GM23338 (cell line): Measurements from ENCODE around the gene SLC9A9. TPM values are rescaled to one million over a fixed set of nuclear protein-coding genes. Genes with fewer than 3 reads are reported as not detected.

Source experiments
- ATAC-seq: fragments of 200-7000 bp; cut with Tn5 transposase; 3 replicates; pipeline ENCODE4 v1.9.1; 2020
- DNase-seq: peaks from one replicate; pipeline ENCODE4 v3.0.0-alpha.2; 2015; ENCODE audit warnings: low spot score
- H2AFZ ChIP-seq: fragments of 200-600 bp; sonication (generic); 2 replicates; pipeline ENCODE4 v1.8.0; 2016; ENCODE audit warnings: antibody characterized with exemption, mild to moderate bottlenecking, moderate library complexity
- H3F3A ChIP-seq: fragments of 200-600 bp; sonication (generic); replicated peaks from 2 replicates; pipeline ENCODE4 v1.8.0; 2017; ENCODE audit warnings: antibody characterized with exemption, mixed run types, low read depth
- H3K27ac ChIP-seq: fragments of 200-600 bp; sonication (generic); 2 replicates; pipeline ENCODE4 v1.6.1; 2016; ENCODE audit warnings: low read depth
- H3K27me3 ChIP-seq: fragments of 200-600 bp; sonication (generic); 2 replicates; pipeline ENCODE4 v1.8.0; 2016; ENCODE audit warnings: mild to moderate bottlenecking, mixed run types, moderate library complexity; ENCODE audit not compliant: insufficient read depth
- H3K36me3 ChIP-seq: fragments of 200-600 bp; sonication (generic); 2 replicates; pipeline ENCODE4 v1.8.0; 2016; ENCODE audit warnings: mild to moderate bottlenecking; ENCODE audit not compliant: insufficient read depth
- H3K4me1 ChIP-seq: fragments of 200-600 bp; sonication (generic); 2 replicates; pipeline ENCODE4 v1.8.0; 2016; ENCODE audit warnings: mild to moderate bottlenecking, moderate library complexity; ENCODE audit not compliant: insufficient read depth
- H3K4me2 ChIP-seq: fragments of 200-600 bp; sonication (generic); 2 replicates; pipeline ENCODE4 v1.7.1; 2017; ENCODE audit warnings: mixed run types
- H3K4me3 ChIP-seq: fragments of 200-600 bp; sonication (generic); 2 replicates; pipeline ENCODE4 v1.6.1; 2016; ENCODE audit warnings: mixed run types
- H3K79me2 ChIP-seq: fragments of 200-600 bp; sonication (generic); replicated peaks from 2 replicates; pipeline ENCODE4 v1.8.0; 2017; ENCODE audit warnings: mild to moderate bottlenecking; ENCODE audit not compliant: insufficient read depth
- H3K9me2 ChIP-seq: fragments of 200-600 bp; sonication (generic); 2 replicates; pipeline ENCODE4 v1.8.0; 2017; ENCODE audit not compliant: insufficient read depth
- H4K20me1 ChIP-seq: fragments of 200-600 bp; sonication (generic); replicated peaks from 2 replicates; pipeline ENCODE4 v1.8.0; 2017; ENCODE audit warnings: mild to moderate bottlenecking; ENCODE audit not compliant: insufficient read depth
- H3K27ac Mint-ChIP-seq: 2 replicates; pipeline ENCODE4 v1.8.0; 2020; ENCODE audit warnings: inconsistent platforms, mild to moderate bottlenecking, moderate library complexity, mixed read lengths
- H3K27me3 Mint-ChIP-seq: 3 replicates; pipeline ENCODE4 v1.8.0; 2022; ENCODE audit warnings: low read depth, mild to moderate bottlenecking, moderate library complexity, mixed read lengths, inconsistent platforms; ENCODE audit not compliant: insufficient read depth, poor library complexity
- H3K36me3 Mint-ChIP-seq: 3 replicates; pipeline ENCODE4 v1.8.0; 2021; ENCODE audit warnings: low read depth, mild to moderate bottlenecking, inconsistent platforms, moderate library complexity, mixed read lengths
- H3K4me1 Mint-ChIP-seq: 3 replicates; pipeline ENCODE4 v1.8.0; 2020; ENCODE audit warnings: mild to moderate bottlenecking, inconsistent platforms, mixed read lengths
- H3K4me3 Mint-ChIP-seq: 3 replicates; pipeline ENCODE4 v1.8.0; 2021; ENCODE audit warnings: moderate library complexity, mild to moderate bottlenecking, inconsistent platforms, mixed read lengths
- H3K9me3 Mint-ChIP-seq: 3 replicates; pipeline ENCODE4 v1.8.0; 2020; ENCODE audit warnings: moderate library complexity, mild to moderate bottlenecking, inconsistent platforms, mixed read lengths
- CREB1 ChIP-seq: fragments of 250-450 bp; sonication (Bioruptor Pico); IDR thresholded peaks from 2 replicates; pipeline ENCODE4 v1.5.0; 2020; ENCODE audit warnings: low read depth, mild to moderate bottlenecking, moderate library complexity
- CTCF ChIP-seq, 2 experiments: fragments of 200-600 bp in 1 of 2; sonication (generic) in 1 of 2; conservative IDR thresholded peaks; 2 replicates each; pipeline versions ENCODE4 v1.5.1 to v1.6.1; 2016 to 2017; ENCODE audit warnings: antibody characterized with exemption in 2 of 2, low read depth in 2 of 2, mild to moderate bottlenecking in 2 of 2, moderate library complexity in 1 of 2
- EZH2 ChIP-seq: fragments of 200-600 bp; sonication (generic); IDR thresholded peaks from one replicate; pipeline ENCODE4 v1.8.0; 2017; ENCODE audit warnings: antibody characterized with exemption, mild to moderate bottlenecking, low read depth; ENCODE audit not compliant: unreplicated experiment
- EZH2phosphoT487 ChIP-seq: fragments of 200-600 bp; sonication (generic); IDR thresholded peaks from one replicate; pipeline ENCODE4 v1.8.1; 2018; ENCODE audit warnings: antibody characterized with exemption; ENCODE audit not compliant: unreplicated experiment
- JUNB ChIP-seq: IDR thresholded peaks from one replicate; pipeline ENCODE4 v1.6.1; 2016; ENCODE audit warnings: antibody characterized with exemption; ENCODE audit not compliant: unreplicated experiment
- NANOG ChIP-seq: IDR thresholded peaks from 2 replicates; pipeline ENCODE4 v1.6.1; 2016; ENCODE audit warnings: antibody characterized with exemption, borderline replicate concordance
- POLR2AphosphoS5 ChIP-seq: IDR thresholded peaks from 2 replicates; pipeline ENCODE4 v1.6.1; 2016; ENCODE audit warnings: antibody characterized with exemption, low read depth
- REST ChIP-seq: IDR thresholded peaks from one replicate; pipeline ENCODE4 v1.6.1; 2018; ENCODE audit warnings: antibody characterized with exemption; ENCODE audit not compliant: unreplicated experiment
- STAT1 ChIP-seq: IDR thresholded peaks from one replicate; pipeline ENCODE4 v1.6.1; 2016; ENCODE audit warnings: antibody characterized with exemption; ENCODE audit not compliant: unreplicated experiment
- ZNF114 ChIP-seq: fragments of 250-450 bp; sonication (Bioruptor Pico); IDR thresholded peaks from 2 replicates; pipeline ENCODE4 v1.5.0; 2020; ENCODE audit warnings: mild to moderate bottlenecking, moderate library complexity
- ZNF331 ChIP-seq: fragments of 250-450 bp; sonication (Bioruptor Pico); IDR thresholded peaks from 2 replicates; pipeline ENCODE4 v1.5.0; 2020; ENCODE audit warnings: low read depth, mild to moderate bottlenecking, moderate library complexity
- polyA plus RNA-seq: library from polyadenylated mRNA; unstranded; fragments of >200 nt; fragmentation: Nextera tagmentation; extraction: Ambion mirVana; gene quantifications from 2 replicates; pipeline ENCODE4 v1.2.1, GENCODE V29; 2016
- total RNA-seq: library from RNA; depleted of rRNA; stranded (reverse); fragments of >200 nt; shearing (Covaris generic); gene quantifications from 2 replicates; pipeline ENCODE4 v1.2.3, GENCODE V29; 2014

The SLC9A9 gene
- total and polyA plus RNA-seq, 2 experiments from 2014 or later, result 1.3 to 1.6 TPM

- H3K27me3 ChIP-seq, result no peaks in the 10 kb centered on the region
- Mint-ChIP-seq H3K36me3 (no peaks in the 10 kb centered on the region), H3K4me1 (peaks cover 37% of the 10 kb centered on the region), H3K27ac (no peak overlapping the region), H3K27me3 (peaks cover 2% of the 10 kb centered on the region), H3K9me3 (no peaks in the 10 kb centered on the region; the same call in 2 of the 3 replicates), H3K4me3 (no peak overlapping the region)
- H3K27ac ChIP-seq, result no peak overlapping the region
- H3F3A ChIP-seq, result no peaks in the 10 kb centered on the region
- peaks cover 27% of the 10 kb centered on the region for H3K4me1 ChIP-seq
- H2AFZ ChIP-seq, result no peak overlapping the region
- no peak for DNase-seq
- ATAC-seq, result no peak
- no peaks in the 10 kb centered on the region for H4K20me1 ChIP-seq
- no peak for TF ChIP-seq POLR2AphosphoS5
- no peak for TF ChIP-seq EZH2phosphoT487
- TF ChIP-seq REST, result no peak
- TF ChIP-seq STAT1, result no peak
- TF ChIP-seq EZH2, result no peak
- TF ChIP-seq NANOG, result no peak
- no peak for TF ChIP-seq CTCF (conservative IDR thresholded peaks at IDR 0.05; ENCODE audit: low read depth in 2 of 2)
- no peak for TF ChIP-seq ZNF331 (CRISPR knock-in tag)
- no peak for TF ChIP-seq JUNB
- no peak for TF ChIP-seq ZNF114 (CRISPR knock-in tag)
- TF ChIP-seq CREB1 (CRISPR knock-in tag), result no peak
- no peaks in the 10 kb centered on the region for H3K79me2 ChIP-seq
- no peak overlapping the region for H3K4me3 ChIP-seq
- H3K4me2 ChIP-seq, result no peak overlapping the region
- H3K36me3 ChIP-seq, result no peaks in the 10 kb centered on the region
- peaks cover 8% of the 10 kb centered on the region; the same call in 1 of the 2 replicates for H3K9me2 ChIP-seq
These were observed 194.8 kb downstream of the SLC9A9 start for GRCh38 chr3:143653493-143653892.

- Mint-ChIP-seq H3K36me3 (no peaks in the 10 kb centered on the region), H3K27me3 (peaks cover 2% of the 10 kb centered on the region), H3K9me3 (no peaks in the 10 kb centered on the region), H3K27ac (no peak overlapping the region), H3K4me1 (peaks cover 36% of the 10 kb centered on the region), H3K4me3 (no peak overlapping the region)
- Histone ChIP-seq H3F3A (no peaks in the 10 kb centered on the region), H2AFZ (no peak overlapping the region), H3K79me2 (no peaks in the 10 kb centered on the region), H3K27me3 (no peaks in the 10 kb centered on the region), H4K20me1 (no peaks in the 10 kb centered on the region), H3K36me3 (no peaks in the 10 kb centered on the region), H3K4me3 (no peak overlapping the region), H3K9me2 (peaks cover 8% of the 10 kb centered on the region; the same call in 1 of the 2 replicates), H3K27ac (no peak overlapping the region), H3K4me2 (no peak overlapping the region), H3K4me1 (peaks cover 22% of the 10 kb centered on the region)
- ATAC-seq (no peak), DNase-seq (no peak)
- TF ChIP-seq EZH2phosphoT487 (no peak), ZNF331 (CRISPR knock-in tag) (no peak), CREB1 (CRISPR knock-in tag) (no peak), REST (no peak), POLR2AphosphoS5 (no peak), EZH2 (no peak)
These were observed 196.2 kb downstream of the SLC9A9 start for GRCh38 chr3:143652118-143652517.
